Measurements from ENCODE around the gene LGR6.
"Not testable (repeated sequence)": the region's sequence is repeated elsewhere in the genome, so short reads cannot be mapped to it uniquely, and the experiment has no call there.

Gene LGR6

DNA sequence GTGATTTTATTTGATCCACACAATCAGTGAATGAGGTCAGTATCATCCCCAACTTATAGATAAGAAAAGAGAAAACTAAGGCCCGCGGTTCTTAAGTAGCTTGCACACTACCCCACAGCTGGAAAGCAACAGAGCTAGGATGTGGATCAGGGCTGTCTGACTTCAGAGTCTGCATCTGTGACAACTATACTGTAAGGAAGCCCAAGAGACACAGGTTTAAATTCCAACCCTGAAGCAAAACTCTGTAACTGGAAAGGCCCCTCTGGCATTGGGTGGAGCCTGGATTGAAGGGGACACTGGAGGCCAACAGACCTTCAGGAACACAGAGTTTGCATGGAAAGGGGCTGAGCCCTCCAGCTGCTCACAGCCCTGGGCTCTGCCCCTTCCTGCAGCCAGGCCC, 40.2 kb downstream of the LGR6 start:
- in situ Hi-C loops (cut with MboI; ENCODE audit: low sequenced_read_pairs), result no loop called here

DNA sequence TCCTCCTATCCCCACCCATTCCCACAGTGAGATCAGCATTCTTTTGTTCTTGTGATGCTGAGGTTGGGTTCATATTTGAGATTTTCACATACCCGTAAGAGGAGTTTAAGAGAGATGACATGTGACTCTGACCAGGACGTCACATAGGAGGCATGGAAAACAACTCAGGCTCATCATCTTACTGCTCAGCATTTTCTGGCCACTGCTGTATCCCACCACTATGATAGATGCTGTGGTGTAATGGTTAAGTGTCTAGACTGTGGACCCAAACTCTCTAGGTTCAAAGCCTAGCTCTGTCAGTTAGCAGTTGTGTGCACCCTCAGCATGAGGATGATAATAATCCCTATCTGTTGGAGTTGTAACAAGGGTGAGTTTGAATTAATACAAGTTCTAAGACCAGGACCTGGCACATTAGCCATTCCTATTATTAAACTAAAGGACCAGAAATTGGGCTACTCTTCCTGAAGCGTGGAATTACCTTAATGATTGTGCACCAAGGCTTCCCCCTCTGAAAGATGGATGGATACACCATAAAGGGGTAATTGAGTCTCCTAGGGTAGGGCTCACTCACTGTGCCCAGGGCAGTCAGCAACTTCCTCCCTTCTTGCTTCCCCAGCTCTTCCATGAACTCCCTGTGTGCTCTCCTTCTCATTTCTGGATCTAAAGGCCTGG, 40.9 kb downstream of the LGR6 start:
- in situ Hi-C loops (cut with MboI; ENCODE audit: low sequenced_read_pairs), result no loop called here

DNA sequence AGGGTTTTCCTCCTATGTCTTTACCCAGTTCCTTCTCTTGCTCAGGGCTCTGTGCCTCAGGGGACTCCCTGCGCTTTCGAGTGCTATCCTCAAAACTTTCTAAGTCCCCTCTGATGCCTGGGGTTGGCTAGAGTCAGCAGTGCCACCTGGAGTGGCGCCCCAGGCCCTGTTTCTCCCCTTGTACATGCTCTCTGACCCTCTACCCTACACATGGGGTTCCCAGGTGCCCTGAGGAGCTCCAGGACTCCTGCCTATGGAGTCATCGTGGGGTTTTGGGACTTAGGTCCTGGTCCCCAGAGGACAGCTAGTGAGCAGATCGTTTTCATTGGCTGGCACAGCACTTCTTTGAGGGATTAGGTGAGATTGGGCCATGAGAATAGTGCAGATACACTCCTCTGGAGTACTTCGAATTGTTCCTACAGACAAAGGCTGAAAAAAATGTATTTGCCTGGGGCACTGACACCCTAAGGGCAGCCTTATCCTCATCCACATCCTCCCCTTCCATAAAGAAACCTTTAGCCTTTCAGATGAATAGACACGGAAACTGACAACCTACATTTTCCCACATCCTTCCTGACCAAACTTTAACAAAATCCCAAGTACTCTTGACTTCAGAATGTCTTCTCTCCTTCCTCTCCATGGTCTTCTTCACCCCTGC, 41.5 kb downstream of the LGR6 start:
- in situ Hi-C loops (cut with MboI; ENCODE audit: low sequenced_read_pairs), result no loop called here

DNA sequence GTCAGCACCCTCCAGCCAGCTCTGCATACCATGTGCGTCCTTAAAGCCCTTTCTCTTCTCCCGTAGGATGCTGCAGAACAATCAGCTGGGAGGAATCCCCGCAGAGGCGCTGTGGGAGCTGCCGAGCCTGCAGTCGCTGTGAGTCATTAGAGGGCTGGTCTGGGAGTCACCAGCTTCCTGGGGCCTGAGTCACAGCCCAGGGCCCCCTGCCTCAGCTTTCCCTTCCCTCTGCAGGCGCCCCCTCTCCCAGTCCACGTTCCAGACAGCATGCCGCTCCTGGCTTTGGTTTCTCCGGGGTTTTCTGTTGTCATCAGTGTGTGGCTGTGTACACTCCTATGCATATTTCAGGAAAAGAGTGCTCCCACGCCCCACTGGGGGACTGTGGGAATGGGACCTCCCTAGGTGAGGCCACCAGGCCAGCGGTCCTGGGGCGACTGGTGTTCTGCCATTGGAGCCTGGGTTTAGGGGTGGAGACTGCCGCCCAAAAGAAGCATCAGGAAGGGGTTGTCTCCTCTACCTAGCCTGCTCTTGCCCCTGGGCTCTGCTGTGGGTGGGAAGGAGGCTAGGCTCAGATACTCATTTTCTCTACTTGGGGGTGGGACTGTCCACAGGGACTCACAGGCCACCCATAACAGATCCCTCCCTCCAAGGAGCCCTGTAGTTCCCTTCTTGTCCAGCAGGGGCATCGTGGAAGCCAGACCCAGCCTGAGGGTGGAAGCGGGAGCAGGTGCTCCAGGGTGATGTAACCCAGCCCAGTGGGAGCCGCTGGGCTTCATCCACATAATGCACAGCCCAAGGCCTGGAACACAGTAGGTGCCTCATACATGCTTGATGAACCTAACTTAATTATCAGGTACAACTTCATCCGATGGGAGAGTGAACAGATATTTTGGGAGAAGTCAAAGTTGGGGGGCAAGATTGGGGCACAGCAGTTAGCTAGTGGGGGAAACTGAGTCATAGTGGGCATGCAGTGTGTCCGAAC, 42.5 kb downstream of the LGR6 start:
- in situ Hi-C loops (cut with MboI; ENCODE audit: low sequenced_read_pairs), result no loop called here

DNA sequence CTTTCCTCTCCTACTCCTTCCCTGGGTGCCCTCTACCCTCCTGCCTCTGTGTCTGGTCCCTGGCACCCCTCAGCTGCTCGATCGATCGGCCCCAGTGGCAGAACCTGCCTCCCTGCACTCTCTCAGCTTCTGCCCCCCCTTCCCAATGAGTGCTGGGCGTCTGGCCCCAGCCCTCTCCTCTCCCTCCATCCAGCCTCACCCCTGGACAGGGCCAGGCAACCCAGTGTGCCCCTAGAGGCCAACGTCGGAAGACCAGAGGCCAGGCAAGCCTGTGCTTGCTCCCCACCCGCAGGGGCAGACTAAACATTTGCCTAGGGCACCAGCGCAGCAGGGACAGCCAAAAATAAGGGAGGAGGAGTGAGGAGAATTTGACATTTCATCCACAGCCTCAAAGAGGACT, 43.5 kb downstream of the LGR6 start:
- in situ Hi-C loops (cut with MboI; ENCODE audit: low sequenced_read_pairs), result no loop called here

DNA sequence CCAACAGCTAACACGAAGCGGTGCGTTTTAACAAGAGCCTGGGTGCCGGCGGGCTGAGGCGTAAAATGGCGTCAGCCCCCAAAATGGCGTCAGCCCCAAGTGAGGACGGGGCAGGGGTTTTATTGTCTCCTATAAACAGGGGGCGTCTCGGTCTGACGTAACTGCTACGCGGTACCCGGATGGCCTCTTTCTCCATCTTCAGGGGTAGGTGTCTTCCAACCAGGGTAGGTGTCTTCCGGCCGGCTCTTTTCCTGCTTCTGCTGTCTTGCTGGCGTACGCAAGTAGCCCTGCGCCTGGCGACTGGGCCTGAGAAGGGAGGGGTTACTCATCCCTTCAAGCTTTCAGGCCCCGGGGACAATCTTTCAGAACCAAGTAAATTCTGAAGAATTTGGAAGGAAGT, 45.3 kb downstream of the LGR6 start:
- in situ Hi-C loops (cut with MboI; ENCODE audit: low sequenced_read_pairs), result no loop called here

DNA sequence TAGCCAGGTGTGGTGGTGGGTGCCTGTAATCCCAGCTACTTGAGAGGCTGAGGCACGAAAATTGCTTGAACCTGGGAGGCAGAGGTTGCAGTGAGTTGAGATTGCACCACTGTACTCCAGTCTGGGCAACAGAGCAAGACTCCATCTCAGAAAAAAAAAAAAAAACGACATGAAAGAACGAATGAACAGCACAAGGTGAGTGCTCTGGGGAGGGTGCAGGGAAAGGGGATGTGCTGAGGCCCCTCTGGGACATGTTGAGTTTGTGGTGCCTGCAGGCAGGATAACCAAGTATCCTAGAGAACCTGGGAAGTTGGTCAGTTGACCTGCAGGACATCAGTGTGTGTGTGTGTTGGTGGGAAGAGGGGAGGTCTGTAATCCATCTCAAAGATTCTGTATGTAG, 46.6 kb downstream of the LGR6 start:
- in situ Hi-C loops (cut with MboI; ENCODE audit: low sequenced_read_pairs), result not testable (repeated sequence)

DNA sequence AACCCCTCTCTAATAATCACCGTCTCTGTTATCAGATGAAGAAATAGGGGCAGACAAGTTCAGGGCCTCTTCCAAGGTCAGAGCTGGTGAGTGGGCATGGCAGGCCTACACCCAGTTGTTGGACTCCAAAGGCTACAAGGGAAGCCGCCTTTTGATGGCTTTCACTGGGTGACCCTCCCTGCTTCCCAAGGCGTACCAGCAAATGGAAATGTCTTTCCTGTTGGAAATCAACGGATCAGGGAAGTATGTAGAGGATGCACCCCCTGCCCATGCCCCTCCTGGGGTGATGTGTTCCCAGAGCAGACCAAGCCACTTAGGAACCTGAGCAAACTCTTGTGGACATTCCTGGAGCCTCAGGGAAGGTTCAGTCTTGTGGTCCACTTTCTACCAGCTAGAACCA, 47.4 kb downstream of the LGR6 start:
- in situ Hi-C loops (cut with MboI; ENCODE audit: low sequenced_read_pairs), result no loop called here

DNA sequence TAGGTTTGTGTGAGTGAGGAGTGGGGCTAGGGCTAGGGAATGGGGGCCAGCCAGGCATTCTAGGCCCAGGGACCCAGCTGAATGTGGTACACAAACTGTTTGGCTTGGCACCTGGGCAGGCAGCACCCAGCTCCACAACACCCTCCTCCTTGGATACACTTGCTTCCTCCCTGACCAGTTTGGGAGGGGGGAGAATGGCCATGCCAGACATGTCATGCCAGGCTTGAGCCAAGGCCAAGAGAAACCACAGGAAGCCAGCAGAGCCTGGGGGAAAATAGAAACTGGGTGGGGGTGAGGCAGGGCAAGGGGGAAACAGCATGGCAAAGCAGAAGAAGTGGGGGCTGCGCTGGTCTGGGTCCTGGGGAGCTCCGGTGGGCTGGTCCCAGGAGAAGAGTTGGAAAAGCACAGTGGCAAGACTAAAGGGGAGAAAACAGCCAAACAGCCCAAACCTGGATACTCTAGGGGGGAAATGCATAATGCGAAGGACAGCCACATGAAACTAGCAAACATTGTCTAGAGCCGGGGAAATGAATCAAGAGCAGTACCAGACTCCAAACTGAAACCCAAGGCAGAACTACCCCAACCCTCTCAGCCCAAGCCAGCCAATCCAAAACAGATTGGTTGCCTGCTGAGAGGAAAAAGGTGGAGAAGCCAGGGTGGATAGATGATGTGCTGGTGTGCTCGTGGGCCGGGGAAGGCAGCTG, 47.9 kb downstream of the LGR6 start:
- in situ Hi-C loops (cut with MboI; ENCODE audit: low sequenced_read_pairs), result no loop called here

DNA sequence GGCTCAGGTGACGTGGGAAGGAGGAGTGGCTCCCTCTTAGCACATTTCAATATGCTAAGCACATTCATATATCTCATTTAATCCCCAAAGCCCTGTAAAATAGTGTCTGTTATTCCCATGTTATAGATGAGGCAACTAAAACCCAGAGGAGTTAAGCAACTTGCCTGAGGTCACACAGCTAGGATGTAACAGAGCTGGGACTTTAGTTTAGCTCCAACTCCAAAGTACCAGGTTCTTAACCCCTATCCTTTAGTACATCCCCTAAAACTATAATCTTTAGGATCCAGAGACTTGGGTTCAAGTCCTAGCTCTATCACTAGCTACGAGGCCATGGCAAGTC, 48.5 kb downstream of the LGR6 start:
- in situ Hi-C loops (cut with MboI; ENCODE audit: low sequenced_read_pairs), result no loop called here

DNA sequence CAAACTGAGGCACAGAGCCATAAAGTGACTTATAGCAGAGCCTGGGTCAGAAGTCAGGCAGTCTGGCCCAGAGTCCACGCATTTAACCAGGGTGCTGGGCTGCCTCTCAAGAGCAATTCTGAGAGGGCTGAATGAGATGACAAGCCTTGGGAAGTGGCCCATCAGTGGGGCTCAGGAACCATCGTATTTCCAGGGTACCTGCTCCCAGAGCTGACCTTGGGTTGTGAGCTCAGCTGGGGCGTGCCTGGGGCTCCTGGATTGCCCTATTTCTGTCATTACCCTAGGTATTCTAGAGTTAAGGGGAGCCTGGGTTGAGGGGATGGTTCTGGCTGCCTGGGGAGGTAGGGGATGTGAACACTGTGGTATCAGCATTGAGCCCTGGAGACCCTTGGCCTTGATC, 49.4 kb downstream of the LGR6 start:
- in situ Hi-C loops (cut with MboI; ENCODE audit: low sequenced_read_pairs), result no loop called here

DNA sequence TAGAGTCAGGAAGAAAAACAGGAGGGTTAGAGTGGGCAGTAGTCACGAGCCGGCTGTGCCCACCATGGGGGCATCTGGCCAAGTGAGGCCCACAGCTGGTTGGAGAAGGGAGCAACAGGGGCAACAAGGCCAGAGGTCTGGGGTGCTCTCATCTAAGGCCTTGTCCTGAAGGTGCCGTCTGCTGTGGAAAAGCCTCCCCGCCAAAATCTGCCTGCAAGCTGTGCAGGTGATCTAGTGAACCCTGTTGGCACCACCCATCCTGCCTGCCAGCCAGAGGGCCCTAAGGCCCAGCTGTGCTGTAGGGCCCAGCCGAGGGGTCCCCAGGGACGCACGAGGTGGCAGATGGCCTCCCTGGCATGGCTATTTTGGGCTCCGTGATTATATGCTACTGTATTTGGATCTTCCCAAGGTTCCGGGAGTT, 51.3 kb downstream of the LGR6 start:
- in situ Hi-C loops (cut with MboI; ENCODE audit: low sequenced_read_pairs), result no loop called here

DNA sequence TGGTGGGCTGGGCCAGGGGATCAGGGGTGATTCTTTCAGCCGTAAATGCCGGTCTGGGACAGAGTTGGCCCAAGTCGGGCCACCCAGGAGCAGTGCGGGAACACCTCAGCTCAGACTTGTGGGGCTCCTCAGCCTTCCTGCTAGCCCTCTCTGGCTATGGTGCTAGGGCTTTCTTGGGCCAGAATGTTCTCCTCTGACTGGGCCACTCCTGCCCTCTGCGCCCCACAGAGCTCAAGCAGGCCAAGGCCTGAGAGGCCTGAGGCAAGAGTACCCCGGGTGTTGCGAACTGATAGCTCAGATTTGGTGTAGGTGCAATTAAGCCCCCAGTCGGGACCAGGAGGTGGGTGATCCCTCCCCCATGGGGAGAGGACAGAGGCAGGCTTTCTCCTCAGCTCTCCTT, 51.8 kb downstream of the LGR6 start:
- in situ Hi-C loops (cut with MboI; ENCODE audit: low sequenced_read_pairs), result no loop called here

DNA sequence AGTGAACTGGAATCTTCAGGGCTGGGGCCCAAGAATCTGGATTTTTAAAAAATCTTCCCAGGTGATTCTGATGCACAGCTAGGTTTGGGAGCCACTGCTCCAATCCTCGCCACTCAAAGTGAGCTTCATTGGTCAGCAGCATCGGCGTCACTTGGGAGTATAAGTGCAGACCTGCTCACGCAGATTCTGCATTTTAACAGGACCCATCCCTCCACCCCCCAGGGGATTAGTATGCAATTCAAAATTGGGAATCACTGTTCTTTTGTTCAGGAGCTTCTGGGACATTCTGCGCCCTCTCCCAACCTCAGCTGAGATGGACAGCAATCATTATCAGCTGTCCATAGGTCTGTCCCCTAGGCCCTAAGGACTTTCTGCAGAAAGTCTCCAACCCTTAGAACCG, 53.5 kb downstream of the LGR6 start:
- in situ Hi-C loops (cut with MboI; ENCODE audit: low sequenced_read_pairs), result no loop called here

DNA sequence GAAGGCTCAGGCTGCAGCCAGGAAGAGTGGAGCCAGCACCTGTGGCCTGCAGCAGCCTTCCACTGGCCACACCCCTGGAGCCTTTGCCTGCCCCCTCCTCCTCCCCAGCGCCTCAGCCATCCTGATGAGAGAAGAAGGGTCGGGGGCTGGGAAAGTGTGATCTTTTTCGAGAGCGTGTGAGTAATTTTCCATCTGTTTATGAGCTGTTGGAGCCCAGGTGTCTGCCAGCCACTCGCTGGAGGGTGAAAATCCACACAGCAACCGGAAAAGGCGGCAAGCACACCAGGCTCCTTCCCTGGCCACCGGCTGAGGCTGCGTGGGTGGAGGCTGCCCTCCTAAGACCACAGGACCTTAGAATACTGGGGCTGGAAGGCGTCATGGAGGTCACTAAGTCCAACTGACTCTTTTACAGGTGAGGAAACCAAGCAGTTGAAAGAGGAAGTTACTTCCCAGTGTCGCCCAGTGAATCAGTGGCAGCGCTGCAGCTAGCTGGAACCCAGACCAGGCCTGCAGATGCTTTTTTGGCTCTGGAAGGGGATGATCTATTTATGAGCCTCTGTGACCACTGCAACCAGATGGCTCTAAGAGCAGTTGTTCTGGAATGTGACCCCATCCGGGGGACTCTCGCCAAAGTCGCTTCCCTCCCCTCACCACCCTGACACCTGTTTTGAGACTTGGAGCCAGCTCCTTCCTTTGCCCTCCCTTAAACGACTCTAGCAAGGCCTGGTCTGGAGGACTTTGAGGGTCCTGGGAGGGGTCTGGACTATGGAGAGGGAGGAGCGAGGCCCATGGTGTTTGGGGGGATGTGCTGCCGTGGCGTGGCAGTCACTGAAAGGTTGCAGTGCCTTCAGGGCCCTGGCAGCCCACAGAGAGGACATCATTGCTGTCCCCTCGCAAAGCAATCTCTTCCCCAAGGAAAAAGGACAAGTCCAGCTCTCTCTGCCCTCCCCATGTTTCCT, 54.5 kb downstream of the LGR6 start:
- in situ Hi-C loops (cut with MboI; ENCODE audit: low sequenced_read_pairs), result no loop called here

DNA sequence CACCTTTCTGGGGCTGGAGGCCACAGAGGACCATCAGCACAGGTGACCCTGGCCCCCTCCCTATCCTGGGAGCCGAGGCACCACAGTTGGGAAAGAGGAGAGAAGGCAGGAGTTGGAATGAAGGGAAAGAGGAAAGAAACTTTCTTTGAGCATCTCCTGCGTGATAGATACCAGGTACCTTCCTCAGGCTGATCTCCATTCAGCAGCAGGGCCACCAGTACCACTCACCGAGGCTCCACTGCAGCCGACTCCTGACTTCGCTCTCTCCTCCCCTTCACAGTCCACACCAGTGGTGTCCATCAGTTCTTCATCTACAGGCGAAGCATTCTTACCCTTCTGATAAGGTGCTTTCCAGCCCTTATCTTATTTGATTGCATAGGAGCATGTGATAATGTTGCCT, 55.3 kb downstream of the LGR6 start:
- in situ Hi-C loops (cut with MboI; ENCODE audit: low sequenced_read_pairs), result no loop called here

DNA sequence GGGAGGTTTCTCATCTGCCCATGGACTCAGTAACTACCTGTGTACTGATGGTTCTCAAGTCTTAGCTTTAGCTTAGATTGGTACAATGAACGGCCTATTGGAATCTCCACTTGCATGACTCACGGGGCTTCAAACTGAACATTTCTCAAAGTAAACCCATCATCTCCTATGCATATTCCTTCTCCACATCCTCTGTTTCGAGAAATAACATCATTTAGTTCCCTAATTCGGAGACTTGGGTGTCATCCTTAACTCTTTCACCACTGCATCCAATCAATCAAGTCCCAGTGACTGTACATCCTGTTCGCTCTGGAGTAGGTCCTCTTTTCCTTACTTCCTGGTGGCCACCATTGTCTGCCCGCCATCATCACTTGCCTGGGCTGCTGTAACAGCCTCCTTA, 55.8 kb downstream of the LGR6 start:
- in situ Hi-C loops (cut with MboI; ENCODE audit: low sequenced_read_pairs), result no loop called here

DNA sequence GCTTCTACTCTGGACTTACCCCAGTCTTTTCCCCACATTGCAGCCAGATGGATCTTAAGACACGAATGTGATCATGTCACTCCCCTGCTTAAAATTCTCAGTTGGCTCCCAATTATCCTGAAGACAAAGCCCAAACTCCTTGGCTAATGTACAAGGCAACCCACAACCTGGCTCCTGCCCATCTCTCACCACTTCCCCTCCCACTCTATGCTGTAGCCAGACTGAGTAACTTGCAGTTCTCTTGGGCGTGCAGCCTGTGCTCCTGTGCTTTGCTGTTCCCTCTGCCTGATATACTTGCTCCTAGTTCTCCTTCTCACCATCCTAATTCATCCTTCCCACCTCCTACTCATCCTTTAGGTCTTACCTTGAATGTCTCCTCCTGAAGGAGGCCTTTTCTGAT, 56.2 kb downstream of the LGR6 start:
- in situ Hi-C loops (cut with MboI; ENCODE audit: low sequenced_read_pairs), result no loop called here

DNA sequence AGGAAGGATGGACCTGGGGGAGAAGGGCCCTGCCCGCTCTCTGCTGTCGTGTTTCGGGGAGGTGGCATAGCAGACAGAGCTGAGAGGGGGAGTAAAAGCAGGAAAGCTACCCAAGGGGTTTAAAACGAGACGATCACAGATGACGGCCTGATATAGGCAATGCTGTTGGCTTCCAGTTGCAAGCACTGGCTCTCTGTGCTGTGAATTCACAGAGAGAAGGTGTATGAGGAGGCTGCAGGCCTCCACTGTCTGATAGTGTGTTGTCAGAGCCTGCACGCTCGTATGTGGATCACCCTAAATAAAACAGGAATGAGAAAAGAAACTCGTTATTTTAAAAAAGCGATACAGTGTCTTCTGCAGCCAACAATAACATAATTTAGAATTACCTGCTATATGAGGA, 57.4 kb downstream of the LGR6 start:
- in situ Hi-C loops (cut with MboI; ENCODE audit: low sequenced_read_pairs), result no loop called here

Measured in HL-60/S4 (cell line).